OCI-LY3 (cell line): ENCODE data around the gene CORO2B.

Experiments
- H2AFZ ChIP-seq: fragments of 200-600, 300-600 bp; shearing (Covaris generic); 2 replicates; pipeline ENCODE4 v1.6.0; 2014; ENCODE audit warnings: antibody characterized with exemption, low read depth, low read length
- H3K27ac ChIP-seq: fragments of 200-600, 300-600 bp; sonication (generic); 2 replicates; pipeline ENCODE4 v1.5.1; 2014; ENCODE audit warnings: mild to moderate bottlenecking, low read length, moderate library complexity, mixed read lengths
- H3K27me3 ChIP-seq: fragments of 200-600, 300-600 bp; sonication (generic); 2 replicates; pipeline ENCODE4 v1.6.1; 2014; ENCODE audit warnings: low read depth, low read length, mixed read lengths
- H3K36me3 ChIP-seq: fragments of 200-600, 300-600 bp; sonication (generic); replicated peaks from 2 replicates; pipeline ENCODE3; 2014; ENCODE audit warnings: low read depth, low read length, mixed read lengths
- H3K4me1 ChIP-seq: fragments of 300-600, 200-600 bp; sonication (generic); 2 replicates; pipeline ENCODE4 v1.6.1; 2014; ENCODE audit warnings: low read length, mixed read lengths
- H3K4me2 ChIP-seq: fragments of 200-600, 300-600 bp; sonication (generic); 2 replicates; pipeline ENCODE4 v1.6.1; 2014; ENCODE audit warnings: low read length, mixed read lengths
- H3K4me3 ChIP-seq: fragments of 300-600, 200-600 bp; sonication (generic); 2 replicates; pipeline ENCODE4 v1.5.1; 2014; ENCODE audit warnings: antibody characterized with exemption, mild to moderate bottlenecking, low read length, moderate library complexity
- H3K79me2 ChIP-seq: fragments of 300-600, 200-600 bp; shearing (Covaris generic); 2 replicates; pipeline ENCODE4 v1.6.1; 2014; ENCODE audit warnings: mild to moderate bottlenecking, low read length, mixed read lengths
- H3K9ac ChIP-seq: fragments of 300-600, 200-600 bp; shearing (Covaris generic); 2 replicates; pipeline ENCODE4 v1.6.0; 2014; ENCODE audit warnings: mild to moderate bottlenecking, low read length, moderate library complexity
- H3K9me3 ChIP-seq: fragments of 200-600, 300-600 bp; shearing (Covaris generic); 2 replicates; pipeline ENCODE4 v1.6.1; 2014; ENCODE audit warnings: low read length, mixed read lengths; ENCODE audit not compliant: insufficient read depth
- H4K20me1 ChIP-seq: fragments of 200-600, 300-600 bp; sonication (generic); 2 replicates; pipeline ENCODE4 v1.6.1; 2016; ENCODE audit warnings: low read length, mixed read lengths; ENCODE audit not compliant: insufficient read depth
- EZH2phosphoT487 ChIP-seq: fragments of 200-600 bp; shearing (Covaris generic); IDR thresholded peaks from 2 replicates; pipeline ENCODE4 v1.6.1; 2018; ENCODE audit warnings: antibody characterized with exemption, mixed run types, low read depth
- TF ChIP-seq, protein P1 (sequence below): fragments of 200-600, 300-600 bp; sonication (generic); IDR thresholded peaks from 2 replicates; pipeline ENCODE4 v1.5.1; 2014; ENCODE audit warnings: antibody characterized with exemption, low read length, low read depth

The CORO2B gene

DNA sequence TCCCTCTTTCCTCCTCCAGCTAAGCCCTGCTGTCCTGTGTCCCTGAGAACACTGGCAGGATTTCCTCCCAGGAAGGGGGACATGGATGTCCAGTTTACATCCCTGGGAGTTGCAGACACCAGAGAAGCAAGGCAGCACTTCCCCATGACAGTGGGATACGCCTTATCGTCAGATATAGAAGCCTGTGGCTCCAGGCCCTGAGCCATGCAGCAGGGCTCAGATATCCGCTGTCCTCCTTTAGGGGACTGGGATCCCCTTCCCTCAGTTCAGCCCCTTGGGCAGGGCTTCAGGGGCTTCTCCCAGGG, 16.4 kb downstream of the CORO2B start:
- no peak overlapping the region for H2AFZ ChIP-seq
- no peak overlapping the region for H3K4me2 ChIP-seq
- H3K9me3 ChIP-seq, result no peaks in the 10 kb centered on the region
- H3K79me2 ChIP-seq, result no peaks in the 10 kb centered on the region
- H3K27me3 ChIP-seq, result peaks cover 30% of the 10 kb centered on the region
- H3K36me3 ChIP-seq, result no peaks in the 10 kb centered on the region
- H3K27ac ChIP-seq, result no peak overlapping the region
- no peak overlapping the region for H3K9ac ChIP-seq
- H4K20me1 ChIP-seq, result no peaks in the 10 kb centered on the region
- H3K4me3 ChIP-seq, result no peak overlapping the region
- TF ChIP-seq EZH2phosphoT487, result no peak
- TF ChIP-seq, protein P1, sequence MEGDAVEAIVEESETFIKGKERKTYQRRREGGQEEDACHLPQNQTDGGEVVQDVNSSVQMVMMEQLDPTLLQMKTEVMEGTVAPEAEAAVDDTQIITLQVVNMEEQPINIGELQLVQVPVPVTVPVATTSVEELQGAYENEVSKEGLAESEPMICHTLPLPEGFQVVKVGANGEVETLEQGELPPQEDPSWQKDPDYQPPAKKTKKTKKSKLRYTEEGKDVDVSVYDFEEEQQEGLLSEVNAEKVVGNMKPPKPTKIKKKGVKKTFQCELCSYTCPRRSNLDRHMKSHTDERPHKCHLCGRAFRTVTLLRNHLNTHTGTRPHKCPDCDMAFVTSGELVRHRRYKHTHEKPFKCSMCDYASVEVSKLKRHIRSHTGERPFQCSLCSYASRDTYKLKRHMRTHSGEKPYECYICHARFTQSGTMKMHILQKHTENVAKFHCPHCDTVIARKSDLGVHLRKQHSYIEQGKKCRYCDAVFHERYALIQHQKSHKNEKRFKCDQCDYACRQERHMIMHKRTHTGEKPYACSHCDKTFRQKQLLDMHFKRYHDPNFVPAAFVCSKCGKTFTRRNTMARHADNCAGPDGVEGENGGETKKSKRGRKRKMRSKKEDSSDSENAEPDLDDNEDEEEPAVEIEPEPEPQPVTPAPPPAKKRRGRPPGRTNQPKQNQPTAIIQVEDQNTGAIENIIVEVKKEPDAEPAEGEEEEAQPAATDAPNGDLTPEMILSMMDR, result no peak
- no peaks in the 10 kb centered on the region for H3K4me1 ChIP-seq

DNA sequence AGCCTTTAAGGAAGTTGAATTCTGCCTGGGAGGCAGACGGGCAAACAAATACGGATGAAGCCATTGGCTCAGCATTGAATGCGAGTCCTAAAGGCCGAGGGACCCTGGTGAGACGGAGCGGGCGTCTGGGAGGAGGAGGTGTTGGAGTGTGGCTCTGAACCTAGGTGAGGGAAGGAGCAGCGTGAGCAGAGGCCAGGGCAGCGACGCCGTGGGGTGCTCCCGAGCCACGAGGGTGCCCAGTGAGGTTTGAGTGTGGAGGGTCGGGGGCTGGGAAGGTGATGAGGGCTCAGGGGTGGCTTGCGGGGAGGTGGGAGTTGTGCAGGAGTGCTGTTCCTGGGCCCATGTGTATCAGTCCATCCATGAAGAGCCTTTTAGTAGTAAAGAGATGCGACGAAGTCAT, 17.0 kb downstream of the CORO2B start:
- no peak for TF ChIP-seq EZH2phosphoT487
- TF ChIP-seq, protein P1, result no peak
- no peak overlapping the region for H3K4me2 ChIP-seq
- H3K4me3 ChIP-seq, result no peak overlapping the region
- no peaks in the 10 kb centered on the region for H3K9me3 ChIP-seq
- peaks cover 30% of the 10 kb centered on the region for H3K27me3 ChIP-seq
- no peak overlapping the region for H2AFZ ChIP-seq
- no peaks in the 10 kb centered on the region for H3K79me2 ChIP-seq
- no peak overlapping the region for H3K27ac ChIP-seq
- no peaks in the 10 kb centered on the region for H3K4me1 ChIP-seq
- no peaks in the 10 kb centered on the region for H3K36me3 ChIP-seq
- no peaks in the 10 kb centered on the region for H4K20me1 ChIP-seq
- H3K9ac ChIP-seq, result no peak overlapping the region

DNA sequence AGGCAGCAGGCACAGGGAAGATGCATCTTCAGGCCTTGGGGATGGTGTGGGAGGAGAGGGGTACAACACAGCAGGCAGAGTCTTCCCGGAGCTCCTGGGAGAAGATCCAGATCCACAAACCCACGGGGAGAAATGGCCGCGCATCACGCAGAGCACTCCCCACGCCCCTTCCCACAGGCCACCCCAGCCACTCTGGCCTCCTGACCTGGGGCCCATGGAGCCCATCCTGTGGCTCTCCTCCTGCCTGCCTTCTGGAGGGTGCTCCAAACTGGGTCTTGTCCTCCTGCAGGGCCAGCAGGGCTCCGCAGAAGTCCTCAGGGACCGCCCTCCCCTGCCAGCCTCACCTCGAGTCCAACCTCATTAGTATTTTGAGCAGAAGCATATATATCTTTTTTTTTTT, 17.9 kb downstream of the CORO2B start:
- no peaks in the 10 kb centered on the region for H3K79me2 ChIP-seq
- no peak overlapping the region for H3K4me3 ChIP-seq
- no peak overlapping the region for H3K27ac ChIP-seq
- no peak overlapping the region for H3K9ac ChIP-seq
- no peak overlapping the region for H3K4me2 ChIP-seq
- no peaks in the 10 kb centered on the region for H4K20me1 ChIP-seq
- H2AFZ ChIP-seq, result no peak overlapping the region
- peaks cover 27% of the 10 kb centered on the region for H3K27me3 ChIP-seq
- no peaks in the 10 kb centered on the region for H3K9me3 ChIP-seq
- no peaks in the 10 kb centered on the region for H3K36me3 ChIP-seq
- TF ChIP-seq EZH2phosphoT487, result no peak
- TF ChIP-seq, protein P1, result no peak
- H3K4me1 ChIP-seq, result no peaks in the 10 kb centered on the region

DNA sequence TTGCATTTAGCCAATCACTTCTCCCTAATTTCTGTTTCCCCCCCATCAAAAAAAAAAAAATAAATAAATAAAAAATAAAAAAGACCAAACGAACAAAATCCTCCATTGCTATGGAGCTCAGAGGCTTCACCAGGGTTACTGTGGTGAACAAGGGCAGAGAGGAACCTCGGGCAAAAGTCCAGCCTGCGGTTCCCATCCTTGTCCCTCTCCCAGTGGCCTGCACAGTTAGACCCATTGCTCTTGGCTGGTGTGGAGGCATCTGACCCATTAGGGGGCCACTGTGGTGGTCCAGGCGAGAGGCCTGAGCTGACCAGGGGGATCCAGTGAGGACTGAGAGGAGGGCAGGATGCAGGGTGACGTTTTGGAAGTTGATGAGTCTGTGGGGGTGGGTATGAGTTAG, 18.8 kb downstream of the CORO2B start:
- Histone ChIP-seq H3K27me3 (peaks cover 21% of the 10 kb centered on the region), H3K36me3 (no peaks in the 10 kb centered on the region), H3K4me1 (no peaks in the 10 kb centered on the region), H3K9ac (no peak overlapping the region), H3K9me3 (no peaks in the 10 kb centered on the region), H3K4me2 (no peak overlapping the region), H3K4me3 (no peak overlapping the region), H3K27ac (no peak overlapping the region), H3K79me2 (no peaks in the 10 kb centered on the region), H2AFZ (no peak overlapping the region), H4K20me1 (no peaks in the 10 kb centered on the region)
- TF ChIP-seq, protein P1, result no peak
- no peak for TF ChIP-seq EZH2phosphoT487
